ENCODE data around the gene GMCL2. TPM values are rescaled to one million over a fixed set of nuclear protein-coding genes. Genes with fewer than 3 reads are reported as not detected.

GMCL2 gene
- total RNA-seq, 1 experiment from 2014 or later, result not detected

DNA sequence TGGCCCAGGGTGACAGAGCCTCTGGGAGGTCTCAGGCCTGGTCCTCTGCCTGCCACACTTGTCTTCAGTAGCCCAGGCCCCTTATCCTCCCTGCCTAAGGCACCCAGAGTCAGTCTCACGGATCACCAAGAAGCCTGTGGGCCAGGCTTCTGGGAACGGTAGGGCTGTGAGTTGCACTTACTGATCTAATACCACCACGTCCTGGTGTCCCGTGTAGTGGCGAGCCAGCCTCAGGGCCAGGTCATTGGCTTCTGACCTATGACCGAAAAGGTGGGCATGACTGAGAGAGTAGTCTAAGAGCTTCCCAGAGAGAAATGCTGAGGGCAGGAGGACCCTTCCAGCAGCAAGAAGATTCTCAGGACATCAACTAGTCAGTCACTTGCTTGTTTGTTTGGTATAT, 38.0 kb upstream of the GMCL2 start:
- Mint-ChIP-seq H3K36me3 (peaks cover 52% of the 10 kb centered on the region), H3K27me3 (ENCODE audit: low read depth) (0 out of 2 replicates have a peak, but pooled peaks cover 2% of the 10 kb centered on the region), H3K4me1 (peaks cover 18% of the 10 kb centered on the region), H3K27ac (0 out of 2 replicates have a peak overlapping the region, but pooled peaks have one; percentile 29), H3K9me3 (peaks cover 8% of the 10 kb centered on the region; the same call in 1 of the 2 replicates), H3K4me3 (no peak overlapping the region)
- TF ChIP-seq ERG (CRISPR knock-in tag; IDR thresholded peaks at IDR 0.05) (no peak), ZNF263 (CRISPR knock-in tag; IDR thresholded peaks at IDR 0.05; ENCODE audit: low read depth) (no peak), NFE2L1 (CRISPR knock-in tag; IDR thresholded peaks at IDR 0.05) (no peak), ZNF219 (CRISPR knock-in tag; IDR thresholded peaks at IDR 0.05; ENCODE audit: borderline replicate concordance) (no peak), E2F4 (CRISPR knock-in tag; IDR thresholded peaks at IDR 0.05; ENCODE audit: borderline replicate concordance, low read depth) (no peak), ATF6 (CRISPR knock-in tag; IDR thresholded peaks at IDR 0.05) (no peak), NFYB (CRISPR knock-in tag; conservative IDR thresholded peaks at IDR 0.05; ENCODE audit: low read depth) (no peak), AR (CRISPR knock-in tag; IDR thresholded peaks at IDR 0.05) (no peak)
- TF ChIP-seq, protein P1, sequence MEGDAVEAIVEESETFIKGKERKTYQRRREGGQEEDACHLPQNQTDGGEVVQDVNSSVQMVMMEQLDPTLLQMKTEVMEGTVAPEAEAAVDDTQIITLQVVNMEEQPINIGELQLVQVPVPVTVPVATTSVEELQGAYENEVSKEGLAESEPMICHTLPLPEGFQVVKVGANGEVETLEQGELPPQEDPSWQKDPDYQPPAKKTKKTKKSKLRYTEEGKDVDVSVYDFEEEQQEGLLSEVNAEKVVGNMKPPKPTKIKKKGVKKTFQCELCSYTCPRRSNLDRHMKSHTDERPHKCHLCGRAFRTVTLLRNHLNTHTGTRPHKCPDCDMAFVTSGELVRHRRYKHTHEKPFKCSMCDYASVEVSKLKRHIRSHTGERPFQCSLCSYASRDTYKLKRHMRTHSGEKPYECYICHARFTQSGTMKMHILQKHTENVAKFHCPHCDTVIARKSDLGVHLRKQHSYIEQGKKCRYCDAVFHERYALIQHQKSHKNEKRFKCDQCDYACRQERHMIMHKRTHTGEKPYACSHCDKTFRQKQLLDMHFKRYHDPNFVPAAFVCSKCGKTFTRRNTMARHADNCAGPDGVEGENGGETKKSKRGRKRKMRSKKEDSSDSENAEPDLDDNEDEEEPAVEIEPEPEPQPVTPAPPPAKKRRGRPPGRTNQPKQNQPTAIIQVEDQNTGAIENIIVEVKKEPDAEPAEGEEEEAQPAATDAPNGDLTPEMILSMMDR (IDR thresholded peaks at IDR 0.05), result no peak
- TF ChIP-seq, protein P2, sequence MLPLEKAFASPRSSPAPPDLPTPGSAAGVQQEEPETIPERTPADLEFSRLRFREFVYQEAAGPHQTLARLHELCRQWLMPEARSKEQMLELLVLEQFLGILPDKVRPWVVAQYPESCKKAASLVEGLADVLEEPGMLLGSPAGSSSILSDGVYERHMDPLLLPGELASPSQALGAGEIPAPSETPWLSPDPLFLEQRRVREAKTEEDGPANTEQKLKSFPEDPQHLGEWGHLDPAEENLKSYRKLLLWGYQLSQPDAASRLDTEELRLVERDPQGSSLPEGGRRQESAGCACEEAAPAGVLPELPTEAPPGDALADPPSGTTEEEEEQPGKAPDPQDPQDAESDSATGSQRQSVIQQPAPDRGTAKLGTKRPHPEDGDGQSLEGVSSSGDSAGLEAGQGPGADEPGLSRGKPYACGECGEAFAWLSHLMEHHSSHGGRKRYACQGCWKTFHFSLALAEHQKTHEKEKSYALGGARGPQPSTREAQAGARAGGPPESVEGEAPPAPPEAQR (CRISPR knock-in tag; IDR thresholded peaks at IDR 0.05), result no peak
- TF ChIP-seq, protein P3, sequence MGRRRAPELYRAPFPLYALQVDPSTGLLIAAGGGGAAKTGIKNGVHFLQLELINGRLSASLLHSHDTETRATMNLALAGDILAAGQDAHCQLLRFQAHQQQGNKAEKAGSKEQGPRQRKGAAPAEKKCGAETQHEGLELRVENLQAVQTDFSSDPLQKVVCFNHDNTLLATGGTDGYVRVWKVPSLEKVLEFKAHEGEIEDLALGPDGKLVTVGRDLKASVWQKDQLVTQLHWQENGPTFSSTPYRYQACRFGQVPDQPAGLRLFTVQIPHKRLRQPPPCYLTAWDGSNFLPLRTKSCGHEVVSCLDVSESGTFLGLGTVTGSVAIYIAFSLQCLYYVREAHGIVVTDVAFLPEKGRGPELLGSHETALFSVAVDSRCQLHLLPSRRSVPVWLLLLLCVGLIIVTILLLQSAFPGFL (CRISPR knock-in tag; IDR thresholded peaks at IDR 0.05; ENCODE audit: borderline replicate concordance), result no peak
- CTCF ChIA-PET, result interaction anchor here (0.6 to 2.3 kb wide), 3 partner anchors 10 to 365 kb away, joined by 3 to 13 read pairs (median 3); partner anchors contain the start of gene COL23A1
- no peak for DNase-seq (ENCODE audit: low spot score)
- POLR2A ChIA-PET, result interaction anchor here (0.8 kb wide), 1 partner anchor 21 kb away, joined by 3 read pairs; the partner anchor contains the start of gene HNRNPAB
- no peak for ATAC-seq

GRCh38 chr5:178224403-178224802, 37.2 kb upstream of the GMCL2 start:
- DNase-seq (ENCODE audit: low spot score) (no peak), ATAC-seq (no peak)
- Mint-ChIP-seq H3K9me3 (peaks cover 8% of the 10 kb centered on the region; the same call in 1 of the 2 replicates), H3K36me3 (peaks cover 49% of the 10 kb centered on the region), H3K4me1 (peaks cover 18% of the 10 kb centered on the region), H3K27me3 (ENCODE audit: low read depth) (0 out of 2 replicates have a peak, but pooled peaks cover 2% of the 10 kb centered on the region), H3K4me3 (no peak overlapping the region), H3K27ac (no peak overlapping the region)
- no peak for TF ChIP-seq ZNF317 (CRISPR knock-in tag; IDR thresholded peaks at IDR 0.05; ENCODE audit: borderline replicate concordance, low read depth)
- TF ChIP-seq MYBL2 (CRISPR knock-in tag; IDR thresholded peaks at IDR 0.05), result 0 out of 2 replicates have a peak, but pooled peaks have one; percentile 24
- POLR2A ChIA-PET, result interaction anchor here (0.6 to 1.2 kb wide), 3 partner anchors 12 to 1952 kb away, joined by 3 to 8 read pairs (median 4); partner anchors contain the start of gene HNRNPAB
- CTCF ChIA-PET, result interaction anchor here (0.6 to 2.3 kb wide), 4 partner anchors 11 to 366 kb away, joined by 3 to 13 read pairs (median 3); partner anchors contain the start of gene COL23A1

Measured in WTC11 (cell line).